NCI-H2107 treated with DMSO at 0.1 percent for 48 hours (cell line): Measurements from ENCODE around the gene BCL2L13.
"Not testable (repeated sequence)": the region's sequence is repeated elsewhere in the genome, so short reads cannot be mapped to it uniquely, and the experiment has no call there.

ENCODE experiments used
- DNase-seq: peaks from one replicate; lab custom pipeline; 2025; ENCODE audit not compliant: unreplicated experiment; lab: John Stamatoyannopoulos, UW

The BCL2L13 gene

GRCh38 chr22:17694193-17694592 lies 55.6 kb downstream of the BCL2L13 start:
- no peak for DNase-seq

GRCh38 chr22:17694752-17695151 lies 56.2 kb downstream of the BCL2L13 start:
- DNase-seq: no peak

GRCh38 chr22:17695986-17696385 lies 57.4 kb downstream of the BCL2L13 start:
- DNase-seq: no peak

GRCh38 chr22:17697196-17697595 lies 58.6 kb downstream of the BCL2L13 start:
- DNase-seq: not testable (repeated sequence)

- DNase-seq: not testable (repeated sequence)
Measured at GRCh38 chr22:17698276-17698675, 59.7 kb downstream of the BCL2L13 start.

GRCh38 chr22:17698948-17699347 lies 60.4 kb downstream of the BCL2L13 start:
- no peak for DNase-seq

GRCh38 chr22:17699696-17700340 lies 61.3 kb downstream of the BCL2L13 start:
- no peak for DNase-seq

DNA sequence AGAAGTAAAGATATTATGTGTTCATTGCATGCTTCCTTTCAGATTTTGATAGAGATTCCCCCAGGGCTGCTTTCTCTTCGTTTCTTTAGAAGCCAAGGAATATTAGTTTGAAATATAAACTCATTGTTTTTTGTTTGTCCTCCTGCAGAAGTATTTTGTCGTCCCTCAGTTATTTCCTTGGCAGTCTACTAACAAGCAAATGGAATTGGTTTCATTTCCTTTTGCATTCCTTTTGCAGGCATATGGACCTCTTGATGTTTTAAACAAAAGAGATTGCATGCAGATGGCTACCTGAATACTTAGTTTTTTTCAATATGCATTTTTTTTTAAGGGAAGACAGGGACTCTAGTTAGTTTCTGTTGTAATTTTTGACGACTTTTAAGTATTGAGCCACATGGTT lies 62.2 kb downstream of the BCL2L13 start:
- no peak for DNase-seq

DNA sequence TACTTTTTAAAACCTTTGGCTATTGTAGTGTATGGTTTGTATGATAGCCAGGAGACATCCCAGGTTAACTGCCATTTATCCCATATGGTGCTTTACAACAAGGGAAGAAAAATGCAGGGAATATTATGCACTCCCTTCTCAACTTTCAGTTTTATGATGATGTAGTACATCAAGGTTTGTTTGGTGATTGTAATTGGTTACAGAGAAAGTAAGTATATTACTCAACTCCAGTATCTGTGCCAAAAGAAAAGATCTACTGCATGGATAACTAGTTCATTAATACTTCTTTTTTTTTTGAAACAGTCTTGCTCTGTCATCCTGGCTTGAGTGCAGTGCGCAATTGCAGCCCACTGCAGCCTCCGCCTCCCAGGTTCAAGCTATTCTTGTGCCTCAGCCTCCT lies 65.3 kb downstream of the BCL2L13 start:
- no peak for DNase-seq

GRCh38 chr22:17705546-17705945 lies 67.0 kb downstream of the BCL2L13 start:
- no peak for DNase-seq

GRCh38 chr22:17705951-17706900 lies 67.7 kb downstream of the BCL2L13 start:
- DNase-seq: no peak

- DNase-seq: no peak
Measured at GRCh38 chr22:17706947-17707346, 68.4 kb downstream of the BCL2L13 start.

- no peak for DNase-seq
Measured at GRCh38 chr22:17707526-17707925, 69.0 kb downstream of the BCL2L13 start.

- no peak for DNase-seq
Measured at GRCh38 chr22:17710023-17710422, 71.5 kb downstream of the BCL2L13 start.

GRCh38 chr22:17712441-17712840 lies 73.9 kb downstream of the BCL2L13 start:
- DNase-seq: no peak

DNA sequence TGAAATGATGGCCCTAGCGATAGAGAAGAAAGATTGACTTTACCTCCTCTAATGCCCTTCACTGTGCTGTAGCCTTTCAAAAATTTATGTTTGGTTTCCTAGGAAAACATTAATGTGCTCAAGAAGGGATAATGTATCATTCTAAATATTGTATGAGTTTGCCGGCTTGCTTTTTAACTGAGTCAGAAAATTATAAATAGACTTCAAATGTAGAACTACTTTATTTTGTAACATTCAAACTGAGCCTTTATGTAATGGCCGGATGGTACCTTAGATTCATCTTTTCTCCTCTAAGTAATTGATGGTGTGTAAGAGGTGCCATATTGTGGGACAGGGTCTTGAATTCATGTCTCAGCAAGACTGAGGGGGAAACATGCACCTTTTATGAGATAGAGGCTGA lies 78.0 kb downstream of the BCL2L13 start:
- no peak for DNase-seq

GRCh38 chr22:17717708-17718107 lies 79.2 kb downstream of the BCL2L13 start:
- no peak for DNase-seq

GRCh38 chr22:17719911-17720310 lies 81.4 kb downstream of the BCL2L13 start:
- DNase-seq: no peak

- DNase-seq: no peak
Measured at GRCh38 chr22:17724241-17724640, 85.7 kb downstream of the BCL2L13 start.

DNA sequence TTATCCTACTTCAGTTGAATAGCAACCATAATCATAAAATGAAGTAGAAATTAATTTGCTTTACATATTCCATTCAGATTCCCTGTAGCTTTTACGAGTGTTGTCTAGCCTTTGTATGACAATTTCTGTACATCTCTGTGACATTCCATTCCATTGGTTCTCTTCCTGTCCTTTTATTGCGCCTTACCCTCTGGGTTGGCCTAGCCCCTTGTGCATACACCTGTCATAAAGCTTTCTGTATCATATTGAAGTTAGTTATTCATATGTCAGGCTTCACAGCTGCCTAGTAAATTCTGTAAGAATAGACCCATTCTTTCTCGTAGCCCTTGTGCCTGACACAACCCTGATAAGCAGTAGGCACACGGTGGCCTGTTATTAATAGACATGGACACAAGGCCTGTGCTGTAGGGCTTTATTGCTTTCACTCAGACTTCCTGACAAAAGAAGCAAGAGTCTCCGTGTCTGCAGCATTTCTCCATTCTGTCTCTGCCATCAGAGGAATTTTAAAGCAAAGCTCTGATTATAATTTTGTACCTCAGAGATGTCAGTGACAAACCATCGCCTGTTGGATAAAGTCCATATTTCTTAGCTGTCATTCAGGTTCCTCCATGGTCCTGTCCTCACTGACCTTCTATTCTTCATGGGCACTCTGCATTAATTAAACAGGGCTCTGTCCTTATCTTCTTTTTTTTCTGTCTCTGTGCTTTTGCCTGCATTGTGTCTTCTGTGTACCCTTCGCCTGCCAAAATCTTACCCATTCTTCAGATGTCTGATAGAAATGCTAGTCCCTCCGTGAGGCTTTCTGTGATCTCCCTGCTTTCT lies 86.3 kb downstream of the BCL2L13 start:
- DNase-seq: no peak

DNA sequence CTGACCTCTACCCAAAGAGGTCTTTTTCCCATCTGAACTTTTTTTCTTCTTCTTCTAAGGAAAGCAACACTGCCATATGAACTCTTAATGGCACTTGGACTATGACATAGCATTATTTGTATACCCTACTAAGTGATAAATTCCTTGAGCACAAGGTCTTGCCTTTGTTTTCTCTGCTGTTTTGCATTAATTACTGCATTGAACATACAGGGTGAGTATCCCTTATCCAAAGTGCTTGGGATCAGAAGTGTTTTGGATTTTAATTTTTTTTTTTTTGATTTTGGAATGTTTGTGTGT lies 86.9 kb downstream of the BCL2L13 start:
- no peak for DNase-seq
